ENCODE measurements around the gene USP30.

USP30 gene

DNA sequence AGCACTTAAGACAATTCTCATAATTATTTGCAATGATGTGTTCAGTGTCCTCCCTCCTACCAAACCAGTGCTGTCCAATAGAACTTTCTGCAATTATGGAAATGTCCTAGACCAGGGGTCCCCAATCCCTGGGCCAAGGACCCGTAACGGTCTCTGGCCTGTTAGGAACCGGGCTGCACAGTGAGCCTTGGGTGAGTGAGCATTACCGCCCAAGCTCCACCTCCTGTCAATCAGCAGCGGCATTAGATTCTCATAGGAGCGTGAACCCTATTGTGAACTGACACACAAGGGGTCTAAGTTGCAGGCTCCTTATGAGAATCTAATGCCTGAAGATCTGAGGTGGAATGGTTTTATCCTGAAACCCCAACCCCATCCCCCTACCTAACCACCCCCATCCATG lies 35.4 kb upstream of the USP30 start:
- no peak for TF ChIP-seq EZH2 (IDR thresholded peaks at IDR 0.05; ENCODE audit: borderline replicate concordance, low read depth, low read length, severe bottlenecking)
- TF ChIP-seq, protein P1, sequence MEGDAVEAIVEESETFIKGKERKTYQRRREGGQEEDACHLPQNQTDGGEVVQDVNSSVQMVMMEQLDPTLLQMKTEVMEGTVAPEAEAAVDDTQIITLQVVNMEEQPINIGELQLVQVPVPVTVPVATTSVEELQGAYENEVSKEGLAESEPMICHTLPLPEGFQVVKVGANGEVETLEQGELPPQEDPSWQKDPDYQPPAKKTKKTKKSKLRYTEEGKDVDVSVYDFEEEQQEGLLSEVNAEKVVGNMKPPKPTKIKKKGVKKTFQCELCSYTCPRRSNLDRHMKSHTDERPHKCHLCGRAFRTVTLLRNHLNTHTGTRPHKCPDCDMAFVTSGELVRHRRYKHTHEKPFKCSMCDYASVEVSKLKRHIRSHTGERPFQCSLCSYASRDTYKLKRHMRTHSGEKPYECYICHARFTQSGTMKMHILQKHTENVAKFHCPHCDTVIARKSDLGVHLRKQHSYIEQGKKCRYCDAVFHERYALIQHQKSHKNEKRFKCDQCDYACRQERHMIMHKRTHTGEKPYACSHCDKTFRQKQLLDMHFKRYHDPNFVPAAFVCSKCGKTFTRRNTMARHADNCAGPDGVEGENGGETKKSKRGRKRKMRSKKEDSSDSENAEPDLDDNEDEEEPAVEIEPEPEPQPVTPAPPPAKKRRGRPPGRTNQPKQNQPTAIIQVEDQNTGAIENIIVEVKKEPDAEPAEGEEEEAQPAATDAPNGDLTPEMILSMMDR (IDR thresholded peaks at IDR 0.05; ENCODE audit: borderline replicate concordance, extremely low read depth, low read length, poor library complexity, severe bottlenecking) = no peak
- no peaks in the 10 kb centered on the region for H3K4me1 ChIP-seq (ENCODE audit: insufficient read depth, low read length)
- H3K27me3 ChIP-seq (ENCODE audit: insufficient read depth, low read length, poor library complexity) = no peaks in the 10 kb centered on the region
- no peaks in the 10 kb centered on the region for H3K79me2 ChIP-seq (ENCODE audit: insufficient read depth, low read length)
- no peak for DNase-seq
- H3K36me3 ChIP-seq (ENCODE audit: insufficient read depth, low read length) = no peaks in the 10 kb centered on the region
- no peaks in the 10 kb centered on the region for H3K9me3 ChIP-seq (ENCODE audit: insufficient read depth, low read length, severe bottlenecking)
- H4K20me1 ChIP-seq (ENCODE audit: insufficient read depth, low read length) = no peaks in the 10 kb centered on the region
- no peak overlapping the region for H3K9ac ChIP-seq (ENCODE audit: low read depth, low read length)
- H3K27ac ChIP-seq (ENCODE audit: low read length) = no peak overlapping the region
- no peak overlapping the region for H3K4me3 ChIP-seq (ENCODE audit: low read depth in 1 of 2, low read length in 2 of 2)
- ATAC-seq (ENCODE audit: insufficient read depth, low read depth) = no peak
- no peak overlapping the region for H2AFZ ChIP-seq (ENCODE audit: low read depth, low read length)
- no peak overlapping the region for H3K4me2 ChIP-seq (ENCODE audit: insufficient read depth, low read length)

DNA sequence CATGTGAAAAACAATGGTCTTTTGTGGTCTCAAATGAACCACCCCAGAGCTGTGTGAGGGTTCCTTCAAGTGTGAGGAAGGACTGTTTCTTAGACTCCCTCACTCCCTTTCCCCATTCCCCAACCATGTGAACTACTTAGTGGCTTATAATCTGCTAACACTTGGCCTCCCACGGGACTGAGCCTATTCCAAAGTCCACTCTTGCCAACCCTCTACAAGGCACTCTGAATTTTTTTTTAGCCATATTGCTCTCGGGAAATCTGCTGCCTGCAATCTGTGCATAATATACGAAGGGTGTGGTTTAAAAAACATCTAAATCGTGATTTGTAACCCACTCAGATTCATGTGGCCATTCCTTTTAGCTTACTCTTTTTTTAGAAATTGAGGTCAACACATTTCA lies 34.1 kb upstream of the USP30 start:
- ATAC-seq (ENCODE audit: insufficient read depth, low read depth) (no peak), DNase-seq (no peak)
- Histone ChIP-seq H4K20me1 (ENCODE audit: insufficient read depth, low read length) (no peaks in the 10 kb centered on the region), H3K27me3 (ENCODE audit: insufficient read depth, low read length, poor library complexity) (no peaks in the 10 kb centered on the region), H2AFZ (ENCODE audit: low read depth, low read length) (no peak overlapping the region), H3K9me3 (ENCODE audit: insufficient read depth, low read length, severe bottlenecking) (no peaks in the 10 kb centered on the region), H3K4me2 (ENCODE audit: insufficient read depth, low read length) (no peak overlapping the region), H3K79me2 (ENCODE audit: insufficient read depth, low read length) (no peaks in the 10 kb centered on the region), H3K4me1 (ENCODE audit: insufficient read depth, low read length) (no peaks in the 10 kb centered on the region), H3K4me3 (ENCODE audit: low read depth in 1 of 2, low read length in 2 of 2) (no peak overlapping the region), H3K27ac (ENCODE audit: low read length) (no peak overlapping the region), H3K36me3 (ENCODE audit: insufficient read depth, low read length) (no peaks in the 10 kb centered on the region), H3K9ac (ENCODE audit: low read depth, low read length) (no peak overlapping the region)
- no peak for TF ChIP-seq EZH2 (IDR thresholded peaks at IDR 0.05; ENCODE audit: borderline replicate concordance, low read depth, low read length, severe bottlenecking)
- TF ChIP-seq, protein P1 (IDR thresholded peaks at IDR 0.05; ENCODE audit: borderline replicate concordance, extremely low read depth, low read length, poor library complexity, severe bottlenecking) = no peak

DNA sequence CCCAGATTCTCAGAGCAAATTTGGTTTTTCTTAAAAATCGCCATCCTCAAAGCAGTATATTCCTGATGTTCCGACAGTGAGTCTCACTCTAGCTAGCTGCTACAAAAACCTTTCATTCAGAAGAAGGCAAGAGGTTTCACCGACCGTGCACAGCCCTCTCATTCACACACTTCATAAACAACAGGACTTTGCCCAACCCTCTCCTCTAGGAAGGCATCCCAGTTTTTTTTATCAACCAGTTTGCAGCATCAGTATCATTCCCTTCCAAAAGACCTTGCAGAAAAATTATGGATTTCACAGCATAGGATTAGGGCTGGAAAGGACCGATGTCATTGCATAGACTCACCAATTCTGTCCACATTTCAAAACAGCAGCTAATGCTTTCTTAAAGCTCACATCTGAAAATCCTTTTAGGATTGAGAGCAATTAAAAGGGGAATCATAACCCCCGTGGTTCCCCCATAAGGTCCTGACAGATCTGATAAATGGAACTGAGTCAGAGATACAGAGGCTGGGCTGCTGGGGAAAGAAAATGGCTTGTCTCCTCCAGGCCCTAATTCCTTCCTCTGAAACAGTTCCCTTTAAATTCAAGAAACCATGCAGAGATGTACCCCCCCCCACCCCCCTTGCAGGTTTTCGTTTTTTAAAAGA lies 32.1 kb upstream of the USP30 start:
- Histone ChIP-seq H3K4me3 (ENCODE audit: low read depth in 1 of 2, low read length in 2 of 2) (no peak overlapping the region), H3K36me3 (ENCODE audit: insufficient read depth, low read length) (no peaks in the 10 kb centered on the region), H3K4me1 (ENCODE audit: insufficient read depth, low read length) (no peaks in the 10 kb centered on the region), H3K27me3 (ENCODE audit: insufficient read depth, low read length, poor library complexity) (no peaks in the 10 kb centered on the region), H3K9ac (ENCODE audit: low read depth, low read length) (no peak overlapping the region), H3K79me2 (ENCODE audit: insufficient read depth, low read length) (no peaks in the 10 kb centered on the region), H3K27ac (ENCODE audit: low read length) (no peak overlapping the region), H3K4me2 (ENCODE audit: insufficient read depth, low read length) (no peak overlapping the region), H2AFZ (ENCODE audit: low read depth, low read length) (no peak overlapping the region), H3K9me3 (ENCODE audit: insufficient read depth, low read length, severe bottlenecking) (no peaks in the 10 kb centered on the region), H4K20me1 (ENCODE audit: insufficient read depth, low read length) (no peaks in the 10 kb centered on the region)
- TF ChIP-seq EZH2 (IDR thresholded peaks at IDR 0.05; ENCODE audit: borderline replicate concordance, low read depth, low read length, severe bottlenecking) = no peak
- TF ChIP-seq, protein P1 (IDR thresholded peaks at IDR 0.05; ENCODE audit: borderline replicate concordance, extremely low read depth, low read length, poor library complexity, severe bottlenecking) = no peak
- DNase-seq (no peak), ATAC-seq (ENCODE audit: insufficient read depth, low read depth) (no peak)
